ENCODE measurements around the gene ZNF578. TPM values are rescaled to one million over a fixed set of nuclear protein-coding genes. Genes with fewer than 3 reads are reported as not detected.
A peak's percentile ranks its signal among the peaks of the same experiment; 100 is the strongest.

The ZNF578 gene
- total and polyA plus RNA-seq, 2 experiments from 2014 or later: 1.3 to 2.2 TPM

GRCh38 chr19:52522551-52522950 lies 69.2 kb downstream of the ZNF578 start:
- no peaks in the 10 kb centered on the region for H3K36me3 ChIP-seq (ENCODE audit: low read depth)
- no peak overlapping the region for H2AFZ ChIP-seq
- in situ Hi-C loops (cut with MboI): no loop called here
- no peak overlapping the region for H3K9ac ChIP-seq
- H3K79me2 ChIP-seq (ENCODE audit: insufficient read depth): no peaks in the 10 kb centered on the region
- WGBS, 2 experiments (ENCODE audit: low coverage in 1 of 2, low lambda C conversion rate in 2 of 2, missing lambda C conversion rate in 2 of 2): 61 to 63% methylated on average over 4 to 14 of the region's 14 CpGs
- H3K4me2 ChIP-seq (ENCODE audit: unreplicated experiment): no peak overlapping the region
- no peaks in the 10 kb centered on the region for H3K9me3 ChIP-seq (ENCODE audit: low read depth)
- no peak overlapping the region for H3K4me3 ChIP-seq
- H4K20me1 ChIP-seq (ENCODE audit: insufficient read depth): no peaks in the 10 kb centered on the region
- H3K9me2 ChIP-seq (ENCODE audit: insufficient read depth): no peaks in the 10 kb centered on the region
- H3F3A ChIP-seq (ENCODE audit: insufficient read depth): no peaks in the 10 kb centered on the region
- TF ChIP-seq EZH2phosphoT487 (IDR thresholded peaks at IDR 0.05; ENCODE audit: insufficient read depth, low read depth) (no peak), EZH2 (IDR thresholded peaks at IDR 0.05; ENCODE audit: insufficient read depth, poor library complexity, severe bottlenecking) (no peak)
- no peak overlapping the region for H3K27ac ChIP-seq
- no peaks in the 10 kb centered on the region for H3K4me1 ChIP-seq (ENCODE audit: insufficient read depth)
- no peaks in the 10 kb centered on the region for H3K27me3 ChIP-seq (replicated peaks; ENCODE audit: insufficient read depth)
- no peak for DNase-seq

GRCh38 chr19:52524086-52524485 lies 70.7 kb downstream of the ZNF578 start:
- Histone ChIP-seq H3F3A (ENCODE audit: insufficient read depth) (no peaks in the 10 kb centered on the region), H3K9me2 (ENCODE audit: insufficient read depth) (no peaks in the 10 kb centered on the region), H4K20me1 (ENCODE audit: insufficient read depth) (no peaks in the 10 kb centered on the region), H3K27ac (no peak overlapping the region), H3K36me3 (ENCODE audit: low read depth) (no peaks in the 10 kb centered on the region), H3K4me2 (ENCODE audit: unreplicated experiment) (no peak overlapping the region), H2AFZ (no peak overlapping the region), H3K79me2 (ENCODE audit: insufficient read depth) (peaks cover 15% of the 10 kb centered on the region), H3K9me3 (ENCODE audit: low read depth) (no peaks in the 10 kb centered on the region), H3K27me3 (replicated peaks; ENCODE audit: insufficient read depth) (no peaks in the 10 kb centered on the region), H3K4me3 (no peak overlapping the region), H3K4me1 (ENCODE audit: insufficient read depth) (no peaks in the 10 kb centered on the region), H3K9ac (no peak overlapping the region)
- TF ChIP-seq EZH2 (IDR thresholded peaks at IDR 0.05; ENCODE audit: insufficient read depth, poor library complexity, severe bottlenecking) (no peak), EZH2phosphoT487 (IDR thresholded peaks at IDR 0.05; ENCODE audit: insufficient read depth, low read depth) (no peak)
- 84 to 85% methylated on average over 20 of the region's 20 CpGs for WGBS, 2 experiments (ENCODE audit: low coverage in 1 of 2, low lambda C conversion rate in 2 of 2, missing lambda C conversion rate in 2 of 2)
- DNase-seq: no peak
- in situ Hi-C loops (cut with MboI): no loop called here

- 1 to 2% methylated on average over 44 to 50 of the region's 54 CpGs for WGBS, 2 experiments (ENCODE audit: low coverage in 1 of 2, low lambda C conversion rate in 2 of 2, missing lambda C conversion rate in 2 of 2)
- H3K4me3 ChIP-seq: peak within 1 kb of the TSS; percentile 82
- H4K20me1 ChIP-seq (ENCODE audit: insufficient read depth): no peaks in the 10 kb centered on the region
- in situ Hi-C loops (cut with MboI): no loop called here
- H3F3A ChIP-seq (ENCODE audit: insufficient read depth): no peaks in the 10 kb centered on the region; the same call in 1 of the 2 replicates
- TF ChIP-seq EZH2phosphoT487 (IDR thresholded peaks at IDR 0.05; ENCODE audit: insufficient read depth, low read depth): no peak
- H3K4me2 ChIP-seq (ENCODE audit: unreplicated experiment): peak within 1 kb of the TSS; percentile 93
- no peaks in the 10 kb centered on the region for H3K36me3 ChIP-seq (ENCODE audit: low read depth)
- peak within 1 kb of the TSS; percentile 79 for H3K27ac ChIP-seq
- no peaks in the 10 kb centered on the region for H3K4me1 ChIP-seq (ENCODE audit: insufficient read depth)
- DNase-seq: peak; percentile 98
- H2AFZ ChIP-seq: peak within 1 kb of the TSS; percentile 91
- H3K9me3 ChIP-seq (ENCODE audit: low read depth): no peaks in the 10 kb centered on the region
- H3K79me2 ChIP-seq (ENCODE audit: insufficient read depth): peaks cover 42% of the 10 kb centered on the region
- no peaks in the 10 kb centered on the region for H3K9me2 ChIP-seq (ENCODE audit: insufficient read depth)
- no peaks in the 10 kb centered on the region for H3K27me3 ChIP-seq (replicated peaks; ENCODE audit: insufficient read depth)
- peak within 1 kb of the TSS; percentile 92 for H3K9ac ChIP-seq
Measured at GRCh38 chr19:52527134-52527955, 74.0 kb downstream of the ZNF578 start, which contains the start of gene ZNF808. Gene ZNF808 (plus strand): TSS chr19:52527668. CDS start chr19:52543285, 15,617 bp downstream.

GRCh38 chr19:52527956-52528351 lies 74.6 kb downstream of the ZNF578 start:
- WGBS, 2 experiments (ENCODE audit: low coverage in 1 of 2, low lambda C conversion rate in 2 of 2, missing lambda C conversion rate in 2 of 2): 6 to 10% methylated on average over 24 to 25 of the region's 25 CpGs
- H3K4me3 ChIP-seq: peak overlapping the region; percentile 82
- H3K9me3 ChIP-seq (ENCODE audit: low read depth): no peaks in the 10 kb centered on the region
- H3K27me3 ChIP-seq (replicated peaks; ENCODE audit: insufficient read depth): no peaks in the 10 kb centered on the region
- H3K79me2 ChIP-seq (ENCODE audit: insufficient read depth): peaks cover 48% of the 10 kb centered on the region
- H3K9ac ChIP-seq: peak overlapping the region; percentile 92
- in situ Hi-C loops (cut with MboI): no loop called here
- peak overlapping the region; percentile 91 for H2AFZ ChIP-seq
- DNase-seq: peak; percentile 56
- no peaks in the 10 kb centered on the region for H3K9me2 ChIP-seq (ENCODE audit: insufficient read depth)
- no peaks in the 10 kb centered on the region for H4K20me1 ChIP-seq (ENCODE audit: insufficient read depth)
- no peaks in the 10 kb centered on the region for H3K4me1 ChIP-seq (ENCODE audit: insufficient read depth)
- TF ChIP-seq EZH2 (IDR thresholded peaks at IDR 0.05; ENCODE audit: insufficient read depth, poor library complexity, severe bottlenecking) (no peak), EZH2phosphoT487 (IDR thresholded peaks at IDR 0.05; ENCODE audit: insufficient read depth, low read depth) (no peak)
- peak overlapping the region; percentile 79 for H3K27ac ChIP-seq
- H3K4me2 ChIP-seq (ENCODE audit: unreplicated experiment): peak overlapping the region; percentile 93
- no peaks in the 10 kb centered on the region for H3K36me3 ChIP-seq (ENCODE audit: low read depth)
- no peaks in the 10 kb centered on the region; the same call in 1 of the 2 replicates for H3F3A ChIP-seq (ENCODE audit: insufficient read depth)

All from GM23248 (cell line).